GM21619 (cell line): Measurements from ENCODE around the gene KMT5C.

Experiments
- ATAC-seq: cut with Tn5 transposase; IDR thresholded peaks from one replicate; pipeline ENCODE4 v1.9.1; 2021; ENCODE audit not compliant: unreplicated experiment

Gene KMT5C

DNA sequence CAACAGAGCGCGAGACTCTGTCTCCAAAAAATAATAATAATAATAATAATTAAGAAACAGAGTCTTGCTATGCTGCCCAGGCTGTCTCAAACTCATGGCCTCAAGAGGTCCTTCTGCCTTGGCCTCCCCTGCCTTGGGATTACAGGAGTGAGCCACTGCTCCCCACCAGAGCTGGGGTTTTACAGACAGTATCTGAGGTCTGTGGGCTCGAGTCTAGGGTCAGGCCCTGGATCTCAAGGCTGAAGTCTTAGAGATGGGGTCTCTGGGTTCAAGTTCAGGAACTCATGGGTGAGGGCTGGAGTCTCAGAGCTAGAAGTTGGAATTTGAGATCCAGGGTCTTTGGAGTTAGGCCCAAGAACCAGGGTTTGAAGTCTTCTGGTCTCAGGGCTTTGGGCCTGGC is 27.1 kb downstream of the KMT5C start:
- no peak for ATAC-seq

DNA sequence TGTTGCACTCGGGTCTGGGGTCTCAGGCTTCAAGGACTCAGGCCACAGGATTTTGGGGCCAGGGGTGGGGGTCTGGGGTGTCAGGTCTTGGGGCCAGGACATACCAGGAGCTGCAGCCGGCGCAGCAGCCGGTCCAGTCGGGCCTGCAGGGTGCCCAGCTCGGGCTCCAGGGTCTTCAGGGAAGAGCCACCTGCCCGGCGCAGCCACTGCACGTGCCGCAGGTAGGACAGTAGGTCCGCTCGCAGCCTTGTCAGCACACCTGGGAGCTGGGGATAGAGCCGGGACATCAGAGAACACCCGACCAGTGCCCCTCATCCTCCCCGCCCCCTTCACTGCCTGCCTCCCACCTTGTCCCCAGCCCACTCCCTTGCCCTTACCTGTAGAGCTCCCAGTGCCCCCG is 28.4 kb downstream of the KMT5C start:
- ATAC-seq = no peak

DNA sequence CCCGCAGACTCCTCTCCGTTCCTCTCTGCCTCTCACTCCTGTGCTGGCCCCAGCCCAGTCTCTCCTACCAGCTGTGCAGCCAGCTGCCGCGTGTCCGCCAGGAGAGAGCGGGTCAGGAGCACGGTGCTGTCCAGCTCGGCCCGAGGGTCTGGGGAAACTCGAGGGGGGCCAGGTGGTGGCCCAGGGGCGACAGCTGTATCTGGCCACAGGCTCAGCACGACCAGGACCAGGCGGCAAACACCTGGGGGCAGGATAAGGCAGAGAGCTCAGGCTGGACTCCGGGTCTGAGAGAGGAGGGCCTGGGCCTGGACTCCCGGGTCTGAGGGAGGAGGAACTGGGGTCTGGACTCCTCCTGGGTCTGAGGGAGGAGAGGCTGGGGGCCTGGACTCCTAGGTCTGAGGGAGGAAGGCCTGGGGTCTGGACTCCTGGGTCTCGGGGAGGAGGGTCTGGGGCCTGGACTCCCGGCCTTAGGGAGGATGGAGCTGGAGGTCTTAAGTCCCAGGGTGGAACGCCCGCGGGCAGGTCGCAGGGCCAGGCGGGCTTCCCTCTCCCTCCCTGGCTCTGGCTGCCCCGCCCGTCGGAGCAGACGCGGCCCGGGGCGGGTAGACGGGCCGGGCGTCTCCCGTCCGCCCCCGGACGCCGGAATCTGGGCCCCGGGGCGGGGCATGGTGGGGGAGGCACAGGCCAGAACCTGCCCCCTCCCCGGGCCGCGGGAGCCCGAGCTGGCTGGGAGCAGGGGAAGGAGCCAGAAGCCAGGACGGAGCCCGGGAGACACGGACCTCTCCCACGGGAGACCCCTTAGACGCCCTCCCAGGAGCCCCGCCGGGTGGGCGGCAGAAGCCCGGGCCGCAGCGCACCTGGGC is 29.3 kb downstream of the KMT5C start:
- ATAC-seq = no peak

DNA sequence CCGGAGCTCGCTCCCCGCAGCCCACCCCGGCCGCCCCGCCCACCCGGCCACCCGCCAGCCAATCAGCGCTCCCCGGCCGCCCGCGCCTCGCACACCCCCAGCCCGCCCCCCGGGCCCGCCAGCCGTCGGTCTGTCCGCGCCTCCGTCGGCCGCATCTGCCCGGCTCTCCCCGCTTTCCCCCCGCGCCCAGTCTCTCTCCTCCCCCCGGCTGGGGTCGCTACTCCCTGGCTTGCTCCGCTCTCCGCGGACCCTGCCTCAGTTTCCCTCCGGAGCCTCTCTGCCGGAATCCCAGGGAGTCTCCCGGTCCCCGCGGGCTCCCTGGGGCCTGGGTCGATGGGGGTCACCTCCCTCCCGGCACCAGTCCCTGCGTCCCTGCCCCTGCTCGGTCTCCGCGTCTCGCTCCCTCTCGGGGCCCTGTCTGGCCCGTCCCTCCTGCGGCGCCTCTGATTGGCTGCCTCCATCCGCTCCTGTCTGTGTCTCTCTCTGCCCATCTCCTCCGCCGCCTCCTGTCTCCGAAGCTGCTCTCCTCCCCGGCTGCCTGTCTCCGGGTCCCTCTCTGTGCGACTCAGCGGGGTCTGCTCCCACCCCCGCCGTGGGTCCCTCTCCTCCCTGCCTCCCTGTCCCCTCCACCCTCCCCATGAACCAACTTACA is 30.1 kb downstream of the KMT5C start:
- ATAC-seq = no peak

DNA sequence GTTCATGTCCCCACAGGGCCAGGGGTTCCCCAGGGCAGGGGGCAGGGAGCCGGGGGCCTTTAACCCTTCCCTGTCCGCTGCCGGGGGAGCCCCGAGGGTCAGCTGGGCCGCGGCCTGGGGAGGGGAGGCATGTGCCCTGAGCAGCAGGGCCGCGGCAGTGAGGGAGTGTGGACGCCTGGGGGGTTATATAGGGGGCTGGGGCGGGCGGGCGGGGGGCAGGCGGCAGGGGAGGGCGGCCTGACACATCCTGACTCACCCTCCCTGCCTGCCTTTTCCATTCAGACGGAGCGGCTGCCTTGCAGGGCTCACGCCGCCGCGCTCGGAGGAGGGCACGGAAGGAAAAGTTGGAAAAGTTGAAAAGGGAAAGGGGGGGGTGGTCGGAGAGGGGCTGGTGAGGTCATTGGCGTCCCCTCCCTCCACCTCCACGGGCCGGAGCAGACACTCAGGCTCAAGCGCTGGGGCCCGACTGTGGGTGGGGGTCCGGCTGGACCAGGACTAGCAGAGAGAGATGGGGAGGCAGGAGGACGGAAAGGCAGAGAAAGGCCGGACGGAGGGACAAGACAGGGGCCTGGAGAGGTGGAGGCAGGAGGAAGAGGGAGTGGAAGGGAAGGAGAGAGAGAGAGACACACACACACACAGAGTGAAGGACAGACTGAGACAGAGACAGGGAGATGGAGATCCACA is 30.8 kb downstream of the KMT5C start, which contains the start of gene IL11:
IL11 (minus strand) TSS at position 159 of the 684 bp plus-strand sequence; CDS start at position 6, 153 bp downstream.
- no peak for ATAC-seq

DNA sequence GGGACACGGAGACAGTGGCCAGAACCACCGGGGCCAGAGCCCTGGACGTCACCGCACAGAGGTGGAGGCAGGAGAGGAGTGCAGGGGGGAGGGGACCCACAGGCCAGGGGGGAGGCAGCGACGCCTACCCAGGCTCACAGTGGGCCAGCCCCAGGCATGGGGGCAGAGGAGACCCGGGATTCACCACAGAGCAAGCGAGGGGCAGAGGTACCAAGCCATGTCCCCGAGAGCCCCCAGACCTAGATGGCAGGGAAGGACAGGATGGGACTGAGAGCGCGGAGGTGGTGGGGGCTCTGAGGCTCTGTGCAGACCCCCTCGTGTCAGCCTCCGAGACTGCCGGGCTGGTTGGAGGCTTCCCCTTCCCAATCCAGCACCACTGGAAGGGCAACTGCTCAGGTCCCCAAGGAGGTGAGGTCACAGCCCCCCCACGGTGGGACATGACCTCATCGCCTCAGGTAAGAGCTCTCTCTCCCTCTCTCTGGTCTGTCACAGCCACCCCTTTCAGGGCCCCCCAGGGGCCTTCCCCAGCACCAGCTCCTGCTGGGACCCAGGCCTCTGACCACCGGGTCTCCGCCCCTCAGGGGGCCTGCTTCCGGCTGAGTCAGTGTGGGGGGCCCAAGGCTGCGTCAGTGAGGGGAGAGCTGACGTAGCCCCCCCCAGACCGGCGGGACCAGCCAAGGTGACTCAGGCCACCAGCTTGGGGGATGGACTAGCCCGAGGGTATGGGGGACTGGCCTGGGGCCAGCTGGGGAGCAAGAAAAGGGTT is 32.8 kb downstream of the KMT5C start:
- no peak for ATAC-seq

DNA sequence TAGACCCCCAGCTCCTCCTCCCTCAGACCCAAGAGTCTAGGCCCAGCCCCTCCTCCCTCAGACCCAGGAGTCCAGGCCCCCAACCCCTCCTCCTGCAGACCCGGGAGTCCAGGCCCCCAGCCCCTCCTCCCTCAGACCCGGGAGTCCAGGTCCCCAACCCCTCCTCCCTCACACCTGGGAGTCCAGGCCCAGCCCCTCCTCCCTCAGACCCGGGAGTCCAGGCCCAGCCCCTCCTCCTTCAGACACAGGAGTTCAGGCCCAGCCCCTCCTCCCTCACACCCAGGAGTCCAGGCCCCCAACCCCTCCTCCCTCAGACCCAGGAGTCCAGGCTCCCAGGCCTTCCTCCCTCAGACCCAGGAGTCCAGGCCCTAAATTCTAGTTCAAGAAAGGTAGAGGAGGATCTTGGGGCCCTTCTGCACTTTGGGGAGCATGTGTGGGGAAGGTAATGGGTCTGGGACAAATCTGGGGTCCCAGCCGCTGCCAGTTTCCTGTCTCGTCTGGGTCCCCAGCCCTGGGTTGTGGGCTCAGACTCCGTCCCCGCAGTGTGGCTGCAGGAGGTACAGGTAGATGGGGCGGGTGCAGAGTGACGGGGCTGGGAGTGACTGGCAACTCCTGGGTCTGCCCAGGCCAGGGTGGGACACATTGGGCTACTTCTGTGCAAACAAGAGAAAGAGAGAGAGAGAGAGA is 33.8 kb downstream of the KMT5C start:
- ATAC-seq = no peak

DNA sequence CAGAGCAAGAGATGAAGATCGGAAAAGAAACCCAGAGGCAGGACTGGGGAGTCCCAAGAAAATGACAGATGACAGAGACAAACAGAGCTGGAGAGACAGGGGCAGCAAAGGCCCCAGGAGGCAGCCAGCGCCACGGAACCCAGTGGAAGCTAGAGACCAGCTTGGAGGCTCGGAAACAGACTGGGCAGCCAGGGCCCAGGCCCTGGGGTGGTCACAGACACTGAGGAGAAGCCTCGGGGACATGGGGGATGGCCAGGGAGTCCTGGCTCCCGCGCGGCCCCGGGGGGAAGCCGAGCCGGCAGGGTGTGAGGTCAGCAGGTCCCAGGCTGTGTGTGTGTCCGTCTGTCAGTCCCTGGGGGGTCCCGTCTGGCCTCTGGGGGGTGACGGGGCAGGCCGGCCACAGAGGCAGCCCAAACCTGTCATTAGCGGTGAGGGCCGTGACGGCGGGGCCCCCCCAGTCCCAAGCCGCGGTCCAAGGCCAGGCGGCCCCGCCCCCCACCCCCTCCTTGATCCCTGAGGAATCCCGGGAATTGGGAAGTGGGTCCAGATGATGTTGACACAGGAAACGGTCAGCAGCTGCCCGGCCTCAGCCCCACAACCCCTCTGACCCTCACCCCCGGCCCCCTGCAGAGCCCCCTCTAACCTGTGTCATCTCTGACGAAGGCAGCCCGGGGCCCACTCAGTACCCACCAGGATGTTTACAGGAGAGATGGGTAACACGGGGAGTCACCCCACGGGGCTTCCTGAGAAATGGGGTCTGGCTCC is 34.5 kb downstream of the KMT5C start:
- no peak for ATAC-seq

DNA sequence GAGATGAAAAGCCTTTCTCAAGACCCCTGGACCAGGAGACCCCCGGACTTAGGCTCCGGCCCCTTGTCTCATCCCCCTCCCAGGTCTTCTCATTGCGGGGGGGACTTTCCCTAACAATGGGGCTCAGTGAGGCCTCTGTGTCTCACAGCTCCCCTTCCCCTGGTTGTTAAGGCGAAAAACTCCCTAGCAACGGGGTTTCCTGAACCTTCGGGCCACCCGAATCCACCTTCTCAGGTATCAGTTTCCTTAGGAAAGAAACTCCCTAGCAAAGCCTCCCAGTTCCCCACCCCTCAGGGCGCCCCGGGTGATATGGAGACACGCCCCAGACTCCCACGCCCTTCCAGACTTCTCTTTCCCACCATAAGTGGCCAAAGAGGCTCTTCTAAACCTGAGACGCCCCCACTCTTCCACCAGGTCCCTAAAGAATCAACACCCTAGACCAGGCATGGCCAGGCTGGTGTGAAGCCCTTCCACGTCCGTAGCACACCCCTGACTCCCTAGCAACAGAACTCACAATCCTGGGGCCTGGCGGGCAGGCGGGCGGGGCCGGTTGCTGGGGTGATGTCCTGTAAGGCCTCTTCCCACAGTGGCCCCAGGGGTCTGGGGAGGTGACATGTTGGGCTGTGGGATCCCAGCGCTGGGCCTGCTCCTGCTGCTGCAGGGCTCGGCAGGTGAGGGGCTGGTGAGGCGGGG is 36.7 kb downstream of the KMT5C start, which contains the start of gene TMEM190:
TMEM190 (plus strand) TSS at position 586 of the 693 bp plus-strand sequence; CDS start at position 614, 28 bp downstream.
- ATAC-seq = no peak

DNA sequence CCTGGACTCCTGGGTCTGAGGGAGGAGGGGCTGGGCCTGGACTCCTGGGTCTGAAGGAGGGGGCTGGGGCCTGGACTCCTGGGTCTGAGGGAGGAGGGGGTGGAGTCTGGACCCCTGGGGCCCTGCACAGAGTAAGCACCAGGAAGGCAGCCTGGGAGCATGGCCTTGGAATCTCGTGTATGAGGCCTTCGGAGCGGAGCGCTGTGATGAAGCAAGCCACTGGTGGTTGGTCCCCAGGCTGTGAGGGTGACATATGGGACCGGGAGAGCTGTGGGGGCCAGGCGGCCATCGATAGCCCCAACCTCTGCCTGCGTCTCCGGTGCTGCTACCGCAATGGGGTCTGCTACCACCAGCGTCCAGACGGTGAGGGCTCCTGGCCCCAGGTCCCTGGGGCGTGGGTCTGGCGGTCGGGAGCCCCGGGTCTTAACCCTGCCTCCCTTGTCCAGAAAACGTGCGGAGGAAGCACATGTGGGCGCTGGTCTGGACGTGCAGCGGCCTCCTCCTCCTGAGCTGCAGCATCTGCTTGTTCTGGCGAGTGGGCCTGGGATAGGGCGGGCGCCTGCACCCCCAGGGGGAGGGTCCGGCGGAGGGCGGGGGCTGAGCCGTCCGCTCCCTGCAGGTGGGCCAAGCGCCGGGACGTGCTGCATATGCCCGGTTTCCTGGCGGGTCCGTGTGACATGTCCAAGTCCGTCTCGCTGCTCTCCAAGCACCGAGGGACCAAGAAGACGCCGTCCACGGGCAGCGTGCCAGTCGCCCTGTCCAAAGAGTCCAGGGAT is 37.9 kb downstream of the KMT5C start:
- ATAC-seq = no peak

DNA sequence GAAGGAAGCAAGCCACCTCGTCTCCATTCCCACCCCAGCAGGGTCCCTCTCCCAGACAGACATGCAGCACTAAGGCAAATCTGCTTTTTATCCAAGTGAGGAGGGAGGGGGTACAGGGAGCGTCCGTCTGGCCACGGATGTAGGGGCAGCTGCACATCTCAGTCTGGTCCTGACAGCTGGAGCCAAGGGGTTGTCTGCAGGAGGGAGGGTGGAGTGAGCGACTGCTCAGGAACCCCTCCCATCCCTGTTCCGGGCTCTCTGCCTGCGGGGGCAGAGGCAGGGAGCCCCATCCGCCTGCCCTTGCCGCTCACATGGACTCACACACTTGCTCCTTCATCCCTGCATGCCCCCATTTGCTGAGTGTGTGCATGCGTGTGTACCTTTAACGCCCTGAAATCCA is 39.5 kb downstream of the KMT5C start:
- no peak for ATAC-seq

DNA sequence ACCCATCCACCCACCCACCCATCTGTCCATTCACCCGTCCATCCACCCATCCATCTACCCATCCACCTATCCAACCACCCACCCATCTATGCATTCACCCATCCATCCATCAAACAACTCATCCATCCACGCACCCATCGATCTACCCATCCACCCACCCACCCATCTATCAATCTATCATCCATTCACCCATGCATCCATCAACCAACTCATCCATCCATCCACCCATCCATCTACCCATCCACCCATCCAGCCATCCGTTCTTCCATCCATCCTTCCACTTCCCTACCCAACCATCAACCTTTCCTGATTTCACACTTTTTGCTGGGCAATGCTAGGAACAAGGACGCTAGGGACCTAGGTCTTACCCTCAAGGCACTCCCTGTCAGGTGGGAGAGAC is 42.3 kb downstream of the KMT5C start:
- no peak for ATAC-seq

DNA sequence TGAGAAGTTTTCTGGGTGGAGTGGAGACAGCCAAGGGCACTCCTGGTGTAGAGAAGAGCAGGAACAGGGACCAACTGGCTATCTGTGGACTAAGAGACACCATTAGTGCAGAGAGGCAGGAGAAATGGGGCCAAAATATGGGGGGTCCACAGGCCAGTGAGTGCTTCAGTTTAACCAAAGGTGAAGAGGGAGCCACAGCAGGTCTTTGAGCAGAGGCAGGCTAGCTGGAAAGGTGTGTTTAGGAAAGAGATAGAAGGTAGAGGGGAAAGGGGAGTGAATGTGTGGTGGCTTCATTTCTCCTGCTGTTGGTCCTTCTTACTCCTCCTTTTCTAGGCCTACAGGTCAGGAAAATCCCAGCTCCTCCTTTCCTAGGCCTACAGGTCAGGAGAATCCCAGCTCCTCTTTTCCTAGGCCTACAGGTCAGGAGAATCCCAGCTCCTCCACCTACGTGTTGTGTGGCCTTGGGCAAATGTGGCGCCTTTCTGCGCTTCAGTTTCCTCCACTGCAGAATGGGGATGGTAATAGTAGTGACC is 42.9 kb downstream of the KMT5C start:
- ATAC-seq = no peak

DNA sequence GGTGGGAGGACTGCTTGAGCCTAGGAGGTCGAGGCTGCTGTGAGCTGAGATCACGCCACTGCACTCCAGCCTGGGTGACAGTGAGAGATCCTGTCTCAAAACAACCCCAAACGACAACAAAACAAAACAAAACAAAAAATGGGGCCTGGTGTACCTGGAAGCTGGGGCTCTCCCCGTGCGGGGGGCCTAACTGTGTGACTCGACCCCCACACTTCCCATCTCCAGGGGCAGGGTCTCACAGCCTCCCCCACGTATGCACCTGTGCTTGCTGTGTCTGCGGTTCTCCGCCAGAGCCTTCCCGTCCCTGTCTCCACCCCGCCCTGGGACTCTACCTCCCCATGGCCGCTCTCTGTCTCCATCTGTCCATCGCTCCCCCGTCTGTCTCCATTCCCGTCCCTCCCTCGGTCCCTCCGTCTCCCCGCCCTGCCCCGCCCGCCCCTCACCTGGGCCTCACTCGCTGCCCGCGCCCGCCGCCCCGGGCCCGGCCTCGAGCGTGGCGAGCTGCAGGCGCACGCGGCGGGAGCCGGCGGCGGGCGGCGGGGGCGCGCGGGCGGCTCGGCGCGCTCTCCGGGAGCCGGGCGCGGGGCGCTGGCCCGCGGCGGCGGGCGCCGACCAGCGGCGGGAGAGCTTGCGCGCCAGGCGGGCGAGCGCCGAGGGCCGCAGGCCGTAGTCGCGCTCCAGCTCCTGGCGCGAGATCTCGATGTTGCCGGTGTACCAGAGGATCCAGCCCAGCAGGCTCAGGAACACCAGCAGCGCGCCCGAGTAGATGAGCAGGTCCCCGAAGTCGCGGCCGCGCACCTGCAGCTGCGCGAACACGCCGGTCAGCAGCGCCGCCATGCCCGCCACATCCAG is 43.8 kb downstream of the KMT5C start:
- no peak for ATAC-seq

DNA sequence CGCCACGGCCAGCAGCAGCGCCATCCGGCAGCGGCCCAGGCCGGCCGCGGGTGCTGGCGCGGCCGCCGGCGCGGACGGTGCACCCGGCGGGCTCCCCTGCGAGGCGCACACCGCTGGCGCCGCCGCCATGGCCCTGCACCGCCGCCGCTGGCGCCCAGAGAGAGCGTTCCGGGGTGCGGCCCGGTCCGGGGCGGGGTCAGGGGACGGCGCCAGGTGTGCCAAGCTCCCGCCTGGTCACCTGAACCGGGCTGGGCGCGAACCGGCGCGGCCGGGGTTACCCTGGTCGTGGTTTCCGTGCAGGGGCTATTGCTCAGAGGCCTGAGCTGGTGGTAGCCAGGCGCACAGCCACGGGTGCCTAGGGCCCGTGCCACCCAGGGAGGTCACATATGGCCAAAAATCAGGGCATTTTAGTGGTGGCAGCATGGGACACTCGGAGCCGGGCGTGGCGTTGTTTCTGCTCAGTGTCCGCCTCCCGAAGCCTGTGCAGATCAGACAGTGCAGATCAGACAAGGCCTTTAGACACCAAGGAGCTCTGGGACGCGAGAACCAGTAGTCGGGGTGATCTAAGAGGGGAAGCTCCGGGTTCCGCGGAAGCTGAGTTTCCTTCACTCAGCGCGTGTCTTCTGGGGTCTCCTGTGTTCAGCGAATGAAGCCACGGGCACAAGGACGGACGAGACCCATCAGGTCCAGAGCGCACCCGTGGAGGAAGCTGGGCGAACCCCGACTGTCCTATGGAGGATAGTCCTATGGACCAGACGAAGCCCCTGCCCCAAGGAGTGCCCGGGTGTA is 44.6 kb downstream of the KMT5C start, which contains the start of gene TMEM238:
TMEM238 (minus strand) TSS at position 162 of the 789 bp plus-strand sequence; CDS start at position 129, 33 bp downstream.
- ATAC-seq = no peak
